ENCODE measurements around the gene CTU2.

The CTU2 gene

GRCh38 chr16:88726981-88727380, 20.7 kb downstream of the CTU2 start:
- Histone ChIP-seq H3K4me2 (ENCODE audit: low read length) (no peak overlapping the region), H3K9ac (ENCODE audit: low read length) (no peak overlapping the region), H3K79me2 (ENCODE audit: insufficient read depth, low read length) (no peaks in the 10 kb centered on the region), H3K36me3 (ENCODE audit: insufficient read depth, low read length) (peaks cover 9% of the 10 kb centered on the region; the same call in 1 of the 2 replicates), H3K4me1 (ENCODE audit: insufficient read depth, low read length, severe bottlenecking) (no peaks in the 10 kb centered on the region), H3F3A (ENCODE audit: insufficient read depth, low read length) (no peaks in the 10 kb centered on the region), H3K9me3 (ENCODE audit: low read length) (no peaks in the 10 kb centered on the region), H3K4me3 (ENCODE audit: low read depth, low read length, poor library complexity, severe bottlenecking) (no peak overlapping the region), H2AFZ (ENCODE audit: low read length) (no peak overlapping the region), H3K9me2 (ENCODE audit: low read depth, low read length) (no peaks in the 10 kb centered on the region), H3K27ac (ENCODE audit: low read depth, low read length, poor library complexity, severe bottlenecking) (no peak overlapping the region), H3K27me3 (ENCODE audit: insufficient read depth, low read length) (no peaks in the 10 kb centered on the region; the same call in 1 of the 2 replicates), H4K20me1 (ENCODE audit: insufficient read depth, low read length) (no peaks in the 10 kb centered on the region)
- TF ChIP-seq EZH2 (IDR thresholded peaks at IDR 0.05; ENCODE audit: borderline replicate concordance, low read length) (no peak), CTCF (IDR thresholded peaks at IDR 0.05; ENCODE audit: low read length) (no peak)

GRCh38 chr16:88727871-88728270, 21.6 kb downstream of the CTU2 start:
- H4K20me1 ChIP-seq (ENCODE audit: insufficient read depth, low read length) = no peaks in the 10 kb centered on the region
- H3K79me2 ChIP-seq (ENCODE audit: insufficient read depth, low read length) = no peaks in the 10 kb centered on the region
- no peak overlapping the region for H3K4me3 ChIP-seq (ENCODE audit: low read depth, low read length, poor library complexity, severe bottlenecking)
- TF ChIP-seq EZH2 (IDR thresholded peaks at IDR 0.05; ENCODE audit: borderline replicate concordance, low read length) = no peak
- no peak for TF ChIP-seq CTCF (IDR thresholded peaks at IDR 0.05; ENCODE audit: low read length)
- no peaks in the 10 kb centered on the region for H3K9me2 ChIP-seq (ENCODE audit: low read depth, low read length)
- H2AFZ ChIP-seq (ENCODE audit: low read length) = no peak overlapping the region
- no peaks in the 10 kb centered on the region for H3K9me3 ChIP-seq (ENCODE audit: low read length)
- no peak overlapping the region for H3K9ac ChIP-seq (ENCODE audit: low read length)
- no peak overlapping the region for H3K4me2 ChIP-seq (ENCODE audit: low read length)
- no peaks in the 10 kb centered on the region for H3F3A ChIP-seq (ENCODE audit: insufficient read depth, low read length)
- no peaks in the 10 kb centered on the region for H3K4me1 ChIP-seq (ENCODE audit: insufficient read depth, low read length, severe bottlenecking)
- H3K27ac ChIP-seq (ENCODE audit: low read depth, low read length, poor library complexity, severe bottlenecking) = no peak overlapping the region
- peaks cover 2% of the 10 kb centered on the region; the same call in 1 of the 2 replicates for H3K27me3 ChIP-seq (ENCODE audit: insufficient read depth, low read length)
- H3K36me3 ChIP-seq (ENCODE audit: insufficient read depth, low read length) = peaks cover 9% of the 10 kb centered on the region; the same call in 1 of the 2 replicates

- H2AFZ ChIP-seq (ENCODE audit: low read length) = no peak overlapping the region
- H3K27me3 ChIP-seq (ENCODE audit: insufficient read depth, low read length) = peaks cover 5% of the 10 kb centered on the region; the same call in 1 of the 2 replicates
- no peak overlapping the region for H3K4me3 ChIP-seq (ENCODE audit: low read depth, low read length, poor library complexity, severe bottlenecking)
- H3F3A ChIP-seq (ENCODE audit: insufficient read depth, low read length) = no peaks in the 10 kb centered on the region
- H3K79me2 ChIP-seq (ENCODE audit: insufficient read depth, low read length) = no peaks in the 10 kb centered on the region
- TF ChIP-seq EZH2 (IDR thresholded peaks at IDR 0.05; ENCODE audit: borderline replicate concordance, low read length) (no peak), CTCF (IDR thresholded peaks at IDR 0.05; ENCODE audit: low read length) (no peak)
- H3K27ac ChIP-seq (ENCODE audit: low read depth, low read length, poor library complexity, severe bottlenecking) = no peak overlapping the region
- no peaks in the 10 kb centered on the region for H3K9me2 ChIP-seq (ENCODE audit: low read depth, low read length)
- no peaks in the 10 kb centered on the region; the same call in 1 of the 2 replicates for H3K36me3 ChIP-seq (ENCODE audit: insufficient read depth, low read length)
- no peaks in the 10 kb centered on the region for H3K9me3 ChIP-seq (ENCODE audit: low read length)
- H3K4me1 ChIP-seq (ENCODE audit: insufficient read depth, low read length, severe bottlenecking) = no peaks in the 10 kb centered on the region
- no peaks in the 10 kb centered on the region for H4K20me1 ChIP-seq (ENCODE audit: insufficient read depth, low read length)
- no peak overlapping the region for H3K4me2 ChIP-seq (ENCODE audit: low read length)
- no peak overlapping the region for H3K9ac ChIP-seq (ENCODE audit: low read length)
Observed at GRCh38 chr16:88730632-88731607, 24.6 kb downstream of the CTU2 start.
